ENCODE measurements around the gene CLCN2. TPM values are rescaled to one million over a fixed set of nuclear protein-coding genes. Genes with fewer than 3 reads are reported as not detected.

CLCN2 gene
- total RNA-seq, 1 experiment from 2014 or later, result 22.9 TPM

- Mint-ChIP-seq H3K27ac (ENCODE audit: unreplicated experiment) (no peak overlapping the region), H3K4me3 (ENCODE audit: low read depth, unreplicated experiment) (no peak overlapping the region), H3K27me3 (ENCODE audit: unreplicated experiment) (peaks cover 94% of the 10 kb centered on the region), H3K4me1 (ENCODE audit: low read depth, unreplicated experiment) (no peaks in the 10 kb centered on the region), H3K9me3 (ENCODE audit: low read depth, unreplicated experiment) (no peaks in the 10 kb centered on the region), H3K36me3 (ENCODE audit: insufficient read depth, unreplicated experiment) (no peaks in the 10 kb centered on the region)
- BruUV-seq (replicated peaks), result no TSS peak
- DNase-seq, result no peak
- CTCF ChIA-PET, result interaction anchor here (1.2 kb wide), 1 partner anchor 161 kb away, joined by 4 read pairs; no protein-coding TSS in a partner anchor
- no peak for TF ChIP-seq CTCF (IDR thresholded peaks at IDR 0.05; ENCODE audit: unreplicated experiment)
- intact Hi-C loops (cut with micrococcal nuclease; ENCODE audit: unreplicated experiment), result loop anchor here (10.0 kb wide), 1 partner anchor 137 kb away; no protein-coding TSS in a partner anchor
Observed at GRCh38 chr3:184377374-184377773, 16.0 kb upstream of the CLCN2 start.

DNA sequence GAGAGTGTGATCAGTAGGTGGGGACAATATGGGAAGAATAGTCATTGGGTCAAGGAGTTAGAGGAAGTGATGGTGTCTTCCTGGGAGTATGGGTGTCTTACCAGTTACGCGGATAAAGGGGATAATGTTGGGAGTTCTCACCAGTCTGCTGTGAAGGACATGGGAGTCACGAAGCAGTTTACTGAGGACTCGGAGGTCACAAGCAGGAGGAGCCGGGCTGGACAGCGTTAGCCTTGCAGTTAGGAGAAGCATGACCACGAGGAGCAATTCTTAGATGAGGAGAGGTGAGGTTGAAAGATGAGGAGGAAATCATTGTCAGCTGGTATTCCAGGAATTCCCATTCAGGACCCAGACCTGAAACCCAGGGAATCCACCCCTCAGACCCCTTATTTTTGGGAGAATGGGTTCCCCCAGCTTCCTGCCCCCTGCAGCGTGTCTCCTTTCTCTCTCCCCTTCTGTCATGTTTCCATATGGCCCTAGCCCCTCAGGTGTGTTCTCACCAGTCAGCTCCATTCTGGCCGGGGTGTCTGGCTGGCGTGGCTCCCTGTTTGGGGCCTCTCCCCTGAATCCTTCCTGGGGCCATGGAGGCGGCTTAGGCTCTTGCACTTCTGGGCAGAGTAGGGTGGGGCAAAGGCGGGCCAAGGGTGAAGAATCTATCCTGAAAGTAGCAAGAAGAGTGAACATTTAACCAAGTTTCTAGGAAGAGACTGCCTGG is 14.5 kb upstream of the CLCN2 start:
- CTCF ChIA-PET, result interaction anchor here (0.6 to 1.7 kb wide), 5 partner anchors 9 to 1040 kb away, joined by 3 to 7 read pairs (median 4); no protein-coding TSS in a partner anchor
- peaks cover 7% of the 10 kb centered on the region for H3K4me1 Mint-ChIP-seq (ENCODE audit: low read depth, unreplicated experiment)
- intact Hi-C loops (cut with micrococcal nuclease; ENCODE audit: unreplicated experiment), result loop anchor here (10.0 kb wide), 1 partner anchor 139 kb away; no protein-coding TSS in a partner anchor
- TF ChIP-seq CTCF (IDR thresholded peaks at IDR 0.05; ENCODE audit: unreplicated experiment), result no peak
- no peaks in the 10 kb centered on the region for H3K9me3 Mint-ChIP-seq (ENCODE audit: low read depth, unreplicated experiment)
- no peak overlapping the region for H3K27ac Mint-ChIP-seq (ENCODE audit: unreplicated experiment)
- BruUV-seq (replicated peaks), result no TSS peak
- no peak overlapping the region for H3K4me3 Mint-ChIP-seq (ENCODE audit: low read depth, unreplicated experiment)
- peaks cover 6% of the 10 kb centered on the region for H3K36me3 Mint-ChIP-seq (ENCODE audit: insufficient read depth, unreplicated experiment)
- H3K27me3 Mint-ChIP-seq (ENCODE audit: unreplicated experiment), result peaks cover 86% of the 10 kb centered on the region
- no peak for DNase-seq

GRCh38 chr3:184373422-184373821 is 12.0 kb upstream of the CLCN2 start:
- no peak for TF ChIP-seq CTCF (IDR thresholded peaks at IDR 0.05; ENCODE audit: unreplicated experiment)
- CTCF ChIA-PET, result interaction anchor here (2.3 to 3.6 kb wide), 2 partner anchors 140 to 188 kb away, joined by 21 to 85 read pairs; partner anchors contain the start of gene EPHB3
- BruUV-seq (replicated peaks), result no TSS peak
- peaks cover 7% of the 10 kb centered on the region for H3K4me1 Mint-ChIP-seq (ENCODE audit: low read depth, unreplicated experiment)
- H3K27ac Mint-ChIP-seq (ENCODE audit: unreplicated experiment), result no peak overlapping the region
- peaks cover 19% of the 10 kb centered on the region for H3K36me3 Mint-ChIP-seq (ENCODE audit: insufficient read depth, unreplicated experiment)
- no peak for DNase-seq
- H3K27me3 Mint-ChIP-seq (ENCODE audit: unreplicated experiment), result peaks cover 66% of the 10 kb centered on the region
- H3K9me3 Mint-ChIP-seq (ENCODE audit: low read depth, unreplicated experiment), result no peaks in the 10 kb centered on the region
- intact Hi-C loops (cut with micrococcal nuclease; ENCODE audit: unreplicated experiment), result loop anchor here (5.0 to 10.0 kb wide), 2 partner anchors 141 to 404 kb away; no protein-coding TSS in a partner anchor
- H3K4me3 Mint-ChIP-seq (ENCODE audit: low read depth, unreplicated experiment), result no peak overlapping the region

DNA sequence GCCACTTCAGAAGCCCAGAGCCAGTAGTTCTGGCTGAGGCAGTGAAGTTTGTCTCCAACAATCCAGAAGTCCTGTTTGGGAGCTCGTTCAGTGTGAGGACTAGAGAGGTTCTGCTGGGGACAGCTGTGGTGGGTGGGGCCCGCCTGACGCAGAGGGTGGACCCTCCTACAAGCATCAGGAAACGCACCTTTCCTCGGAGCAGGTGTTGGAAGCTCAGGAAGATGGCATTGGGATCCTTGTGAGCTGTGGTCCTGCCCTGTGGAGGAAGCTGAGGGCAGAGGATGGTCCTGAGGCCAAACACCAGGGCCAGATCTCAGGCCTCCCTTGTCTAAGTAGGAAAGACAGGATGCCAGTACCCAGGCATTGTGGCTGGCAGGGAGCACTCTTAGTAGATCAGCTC is 11.5 kb upstream of the CLCN2 start:
- Mint-ChIP-seq H3K4me1 (ENCODE audit: low read depth, unreplicated experiment) (peaks cover 7% of the 10 kb centered on the region), H3K36me3 (ENCODE audit: insufficient read depth, unreplicated experiment) (peaks cover 24% of the 10 kb centered on the region), H3K27ac (ENCODE audit: unreplicated experiment) (no peak overlapping the region), H3K9me3 (ENCODE audit: low read depth, unreplicated experiment) (no peaks in the 10 kb centered on the region), H3K27me3 (ENCODE audit: unreplicated experiment) (peaks cover 61% of the 10 kb centered on the region), H3K4me3 (ENCODE audit: low read depth, unreplicated experiment) (no peak overlapping the region)
- no TSS peak for BruUV-seq (replicated peaks)
- TF ChIP-seq CTCF (IDR thresholded peaks at IDR 0.05; ENCODE audit: unreplicated experiment), result no peak
- CTCF ChIA-PET, result interaction anchor here (2.3 to 3.6 kb wide), 2 partner anchors 141 to 188 kb away, joined by 21 to 85 read pairs; partner anchors contain the start of gene EPHB3
- intact Hi-C loops (cut with micrococcal nuclease; ENCODE audit: unreplicated experiment), result loop anchor here (5.0 to 10.0 kb wide), 2 partner anchors 142 to 404 kb away; no protein-coding TSS in a partner anchor
- no peak for DNase-seq

Data from Calu3 (cell line).